Activated CD8-positive, alpha-beta T cell treated with anti-CD3 and anti-CD28 coated beads, Interleukin-2, amount 10 ng/mL, durations not matched to agents 7 days and 5 days (primary cell): ENCODE data around the gene TMEM151A. TPM values are rescaled to one million over a fixed set of nuclear protein-coding genes. Genes with fewer than 3 reads are reported as not detected.
"Not testable (repeated sequence)": the region's sequence is repeated elsewhere in the genome, so short reads cannot be mapped to it uniquely, and the experiment has no call there.

Experiments used
- ATAC-seq: fragments of 150-1000 bp; cut with Tn5 transposase; one replicate; pipeline ENCODE4 v1.10.0; 2021; ENCODE audit warnings: moderate library complexity
- CTCF ChIA-PET: fragments of 350-600 bp; sonication (Branson Sonifier 250); formaldehyde crosslinking; loops from one replicate; lab custom pipeline; 2021; ENCODE audit warnings: antibody characterized with exemption; lab: Charles Lee
- POLR2A ChIA-PET: fragments of 350-600 bp; sonication (Branson Sonifier 250); formaldehyde crosslinking; loops from one replicate; lab custom pipeline; 2021; ENCODE audit warnings: antibody characterized with exemption; lab: Charles Lee
- DNase-seq: peaks from one replicate; pipeline ENCODE4 v3.0.0-alpha.2; 2020
- H3K27ac Mint-ChIP-seq: one replicate; pipeline ENCODE4 v1.8.0; 2021; ENCODE audit warnings: mild to moderate bottlenecking, mixed read lengths
- H3K27me3 Mint-ChIP-seq: one replicate; pipeline ENCODE4 v1.8.0; 2021; ENCODE audit warnings: low read depth, mixed read lengths
- H3K36me3 Mint-ChIP-seq: one replicate; pipeline ENCODE4 v1.8.0; 2021; ENCODE audit warnings: low read depth, mixed read lengths
- H3K4me1 Mint-ChIP-seq: one replicate; pipeline ENCODE4 v1.8.0; 2021; ENCODE audit warnings: low read depth, mixed read lengths
- H3K4me3 Mint-ChIP-seq: one replicate; pipeline ENCODE4 v1.8.0; 2021; ENCODE audit warnings: mild to moderate bottlenecking, mixed read lengths
- H3K9me3 Mint-ChIP-seq: one replicate; pipeline ENCODE4 v1.8.0; 2022; ENCODE audit warnings: mixed read lengths; ENCODE audit not compliant: insufficient read depth
- total RNA-seq, 2 experiments: library from RNA; stranded (reverse); gene quantifications; one replicate each; pipeline ENCODE4 v1.2.3, GENCODE V29; 2021

Gene TMEM151A
- total RNA-seq = not detected

GRCh38 chr11:66291706-66292542 is at the start of gene TMEM151A:
Gene TMEM151A (plus strand): TSS chr11:66291894. CDS start chr11:66292014, 120 bp downstream.
- ATAC-seq = no peak
- POLR2A ChIA-PET = interaction anchor here (1.0 kb wide), 1 partner anchor 24 kb away, joined by 3 read pairs; no protein-coding TSS in a partner anchor

GRCh38 chr11:66242095-66242765 is 49.5 kb upstream of the TMEM151A start:
- Mint-ChIP-seq H3K27ac (peak overlapping the region; percentile 64), H3K4me1 (peaks cover 18% of the 10 kb centered on the region), H3K27me3 (no peaks in the 10 kb centered on the region), H3K36me3 (peaks cover 39% of the 10 kb centered on the region), H3K9me3 (no peaks in the 10 kb centered on the region), H3K4me3 (no peak overlapping the region)
- CTCF ChIA-PET = interaction anchor here (0.8 kb wide), 1 partner anchor 21 kb away, joined by 3 read pairs; no protein-coding TSS in a partner anchor
- POLR2A ChIA-PET = no interaction called here
- DNase-seq = no peak
- ATAC-seq = no peak

More at GRCh38 chr11:66291706-66292542, at the start of gene TMEM151A:
- Mint-ChIP-seq H3K27ac (no peak within 1 kb of the TSS), H3K9me3 (no peaks in the 10 kb centered on the region), H3K36me3 (peaks cover 2% of the 10 kb centered on the region), H3K4me1 (peaks cover 37% of the 10 kb centered on the region), H3K27me3 (peaks cover 26% of the 10 kb centered on the region), H3K4me3 (peak within 1 kb of the TSS; percentile 39)
- CTCF ChIA-PET = interaction anchor here (1.2 to 1.7 kb wide), 4 partner anchors 9 to 37 kb away, joined by 3 to 10 read pairs (median 4); no protein-coding TSS in a partner anchor
- DNase-seq = no peak

- Mint-ChIP-seq H3K9me3 (no peaks in the 10 kb centered on the region), H3K4me1 (peaks cover 18% of the 10 kb centered on the region), H3K27ac (peak overlapping the region; percentile 80), H3K27me3 (no peaks in the 10 kb centered on the region), H3K4me3 (no peak overlapping the region), H3K36me3 (peaks cover 41% of the 10 kb centered on the region)
- ChIA-PET POLR2A (no interaction called here), CTCF (no interaction called here)
- DNase-seq (peak; percentile 33), ATAC-seq (peak; percentile 35)
Observed at GRCh38 chr11:66243782-66244535, 47.7 kb upstream of the TMEM151A start.

GRCh38 chr11:66247295-66247694 is 44.4 kb upstream of the TMEM151A start:
- Mint-ChIP-seq H3K27me3 (no peaks in the 10 kb centered on the region), H3K9me3 (no peaks in the 10 kb centered on the region), H3K36me3 (peaks cover 23% of the 10 kb centered on the region), H3K4me3 (no peak overlapping the region), H3K4me1 (peaks cover 17% of the 10 kb centered on the region), H3K27ac (peak overlapping the region; percentile 7)
- DNase-seq (no peak), ATAC-seq (no peak)
- ChIA-PET POLR2A (no interaction called here), CTCF (interaction anchor here (1.0 kb wide), 1 partner anchor 25 kb away, joined by 4 read pairs; no protein-coding TSS in a partner anchor)

GRCh38 chr11:66247801-66248200 is 43.9 kb upstream of the TMEM151A start:
- no peaks in the 10 kb centered on the region for H3K27me3 Mint-ChIP-seq
- ChIA-PET POLR2A (no interaction called here), CTCF (interaction anchor here (1.0 kb wide), 1 partner anchor 26 kb away, joined by 4 read pairs; no protein-coding TSS in a partner anchor)
- H3K36me3 Mint-ChIP-seq = peaks cover 19% of the 10 kb centered on the region
- DNase-seq (no peak), ATAC-seq (no peak)
- H3K4me3 Mint-ChIP-seq = no peak overlapping the region
- peaks cover 17% of the 10 kb centered on the region for H3K4me1 Mint-ChIP-seq
- H3K9me3 Mint-ChIP-seq = no peaks in the 10 kb centered on the region
- H3K27ac Mint-ChIP-seq = peak overlapping the region; percentile 7

GRCh38 chr11:66248903-66249302 is 42.8 kb upstream of the TMEM151A start:
- no peak overlapping the region for H3K4me3 Mint-ChIP-seq
- H3K27ac Mint-ChIP-seq = peak overlapping the region; percentile 5
- ATAC-seq (no peak), DNase-seq (no peak)
- H3K4me1 Mint-ChIP-seq = peaks cover 14% of the 10 kb centered on the region
- peaks cover 21% of the 10 kb centered on the region for H3K36me3 Mint-ChIP-seq
- H3K9me3 Mint-ChIP-seq = no peaks in the 10 kb centered on the region
- ChIA-PET CTCF (no interaction called here), POLR2A (no interaction called here)
- H3K27me3 Mint-ChIP-seq = no peaks in the 10 kb centered on the region

GRCh38 chr11:66251809-66252208 is 39.9 kb upstream of the TMEM151A start:
- no peak overlapping the region for H3K4me3 Mint-ChIP-seq
- DNase-seq (no peak), ATAC-seq (no peak)
- CTCF ChIA-PET = interaction anchor here (1.4 kb wide), 1 partner anchor 61 kb away, joined by 3 read pairs; no protein-coding TSS in a partner anchor
- POLR2A ChIA-PET = no interaction called here
- peaks cover 12% of the 10 kb centered on the region for H3K36me3 Mint-ChIP-seq
- H3K4me1 Mint-ChIP-seq = peaks cover 24% of the 10 kb centered on the region
- no peaks in the 10 kb centered on the region for H3K27me3 Mint-ChIP-seq
- no peaks in the 10 kb centered on the region for H3K9me3 Mint-ChIP-seq
- no peak overlapping the region for H3K27ac Mint-ChIP-seq

- not testable (repeated sequence) for H3K9me3 Mint-ChIP-seq, H3K4me3 Mint-ChIP-seq, H3K27me3 Mint-ChIP-seq, H3K27ac Mint-ChIP-seq, H3K36me3 Mint-ChIP-seq, DNase-seq, ATAC-seq
- POLR2A ChIA-PET = interaction anchor here (1.2 kb wide), 1 partner anchor 31 kb away, joined by 3 read pairs; no protein-coding TSS in a partner anchor
- peaks cover 28% of the 10 kb centered on the region for H3K4me1 Mint-ChIP-seq
- CTCF ChIA-PET = interaction anchor here (0.9 to 1.4 kb wide), 2 partner anchors 28 to 31 kb away, joined by 3 to 4 read pairs; no protein-coding TSS in a partner anchor
Observed at GRCh38 chr11:66253081-66253480, 38.6 kb upstream of the TMEM151A start.

- H3K36me3 Mint-ChIP-seq = peaks cover 35% of the 10 kb centered on the region
- no peaks in the 10 kb centered on the region for H3K9me3 Mint-ChIP-seq
- CTCF ChIA-PET = interaction anchor here (0.8 to 2.0 kb wide), 7 partner anchors 14 to 191 kb away, joined by 3 to 9 read pairs (median 4); partner anchors contain the start of gene YIF1A
- DNase-seq = no peak
- ATAC-seq = peak; percentile 1
- H3K4me1 Mint-ChIP-seq = peaks cover 35% of the 10 kb centered on the region
- peak overlapping the region; percentile 83 for H3K4me3 Mint-ChIP-seq
- H3K27me3 Mint-ChIP-seq = no peaks in the 10 kb centered on the region
- peak overlapping the region; percentile 82 for H3K27ac Mint-ChIP-seq
- POLR2A ChIA-PET = interaction anchor here (1.0 kb wide), 1 partner anchor 24 kb away, joined by 3 read pairs; no protein-coding TSS in a partner anchor
Observed at GRCh38 chr11:66258473-66258893, 33.2 kb upstream of the TMEM151A start.

GRCh38 chr11:66259225-66259624 is 32.5 kb upstream of the TMEM151A start:
- CTCF ChIA-PET = interaction anchor here (0.8 to 2.2 kb wide), 5 partner anchors 18 to 192 kb away, joined by 3 to 9 read pairs (median 6); partner anchors contain the start of gene YIF1A

More at GRCh38 chr11:66259225-66259624, 32.5 kb upstream of the TMEM151A start:
- no peak for ATAC-seq
- POLR2A ChIA-PET = interaction anchor here (1.0 kb wide), 1 partner anchor 23 kb away, joined by 3 read pairs; no protein-coding TSS in a partner anchor
- Mint-ChIP-seq H3K27me3 (no peaks in the 10 kb centered on the region), H3K36me3 (peaks cover 38% of the 10 kb centered on the region), H3K9me3 (no peaks in the 10 kb centered on the region), H3K4me3 (peak overlapping the region; percentile 83), H3K4me1 (peaks cover 35% of the 10 kb centered on the region), H3K27ac (peak overlapping the region; percentile 60)
- DNase-seq = no peak
